Kidney tubule cell (primary cell): ENCODE measurements around the gene ZBTB46.
"Not testable (repeated sequence)": the region's sequence is repeated elsewhere in the genome, so short reads cannot be mapped to it uniquely, and the experiment has no call there.

ENCODE experiments used
- DNase-seq: peaks from one replicate; pipeline ENCODE4 v3.0.0-alpha.2; 2018; ENCODE audit warnings: low spot score

The ZBTB46 gene

DNA sequence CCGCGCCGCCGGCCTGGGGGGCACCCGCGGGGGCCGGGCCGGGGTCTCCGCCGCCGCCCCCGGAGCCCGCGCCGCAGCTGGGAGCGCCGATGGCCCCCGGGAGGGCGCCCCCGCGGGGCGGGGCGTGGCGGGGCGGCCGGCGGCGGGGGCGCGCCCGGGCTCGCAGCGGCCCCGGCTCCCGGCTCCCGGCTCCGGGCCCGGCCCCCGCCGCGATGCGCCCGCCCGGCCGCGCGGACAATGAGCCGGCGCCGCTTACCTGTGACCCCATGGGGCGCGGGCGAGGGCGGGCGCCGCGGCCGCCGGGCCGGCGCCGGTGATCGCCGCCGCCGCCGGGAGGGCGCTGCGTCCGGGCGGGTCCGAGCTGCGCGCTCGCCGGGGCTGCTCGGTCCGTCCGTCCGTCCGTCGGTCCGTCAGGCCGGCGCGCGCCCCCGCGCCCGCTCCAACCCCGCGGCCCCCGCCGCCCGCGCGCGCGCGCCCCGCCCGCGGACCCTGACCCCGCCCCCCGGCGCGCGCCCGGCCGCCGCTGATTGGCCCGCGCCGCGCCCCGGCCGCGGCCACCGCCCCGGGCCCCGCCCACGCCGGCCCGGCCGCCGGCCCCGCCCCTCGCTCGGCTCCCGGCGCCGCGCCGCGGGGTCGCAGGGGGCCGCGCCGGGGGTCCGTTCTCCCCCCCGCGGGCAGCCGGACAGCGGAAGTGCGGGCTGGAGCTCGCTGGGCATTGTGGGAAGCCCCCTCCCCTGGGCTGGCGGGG is at the start of gene ZBTB46:
ZBTB46 (minus strand) TSS at position 424 of the 748 bp plus-strand sequence. CDS start 40,507 bp downstream, outside the sequence.
- peak; percentile 67 for DNase-seq

DNA sequence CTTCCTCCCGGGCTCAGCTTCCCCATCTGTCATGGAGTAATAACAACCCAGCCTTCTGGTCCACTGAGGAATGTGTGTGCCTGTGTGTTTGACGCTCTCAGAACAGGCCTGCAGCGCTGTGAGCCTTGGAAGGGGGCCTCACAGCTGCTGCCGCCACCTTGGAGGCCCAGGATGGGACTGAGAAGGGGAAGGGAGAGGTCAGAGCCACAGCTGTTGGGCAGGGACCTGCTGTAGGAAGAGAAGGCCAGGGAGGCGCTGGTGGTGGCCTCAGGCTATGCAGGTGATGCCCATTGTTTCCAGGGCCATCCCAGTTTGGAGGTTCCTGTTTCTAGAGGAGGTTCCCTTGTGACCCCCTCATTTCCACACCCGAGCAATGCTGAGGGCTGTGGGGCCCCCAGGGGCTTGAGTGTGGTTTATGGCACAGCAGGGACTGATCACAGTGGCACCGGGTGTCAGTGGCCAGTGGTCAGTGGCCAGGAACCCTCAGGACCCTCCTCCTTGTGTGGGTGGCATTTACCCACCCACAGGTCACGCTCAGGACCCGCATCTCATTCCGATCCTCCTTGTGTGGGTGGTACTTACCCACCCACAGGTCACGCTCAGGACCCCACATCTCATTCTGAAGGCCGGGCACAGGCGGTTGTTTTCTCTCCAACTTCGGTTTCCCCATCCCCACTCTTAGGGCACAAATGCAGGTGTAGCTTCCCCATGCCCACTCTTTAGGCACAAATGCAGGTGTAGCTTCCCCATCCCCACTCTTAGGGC is 48.0 kb upstream of the ZBTB46 start:
- no peak for DNase-seq

DNA sequence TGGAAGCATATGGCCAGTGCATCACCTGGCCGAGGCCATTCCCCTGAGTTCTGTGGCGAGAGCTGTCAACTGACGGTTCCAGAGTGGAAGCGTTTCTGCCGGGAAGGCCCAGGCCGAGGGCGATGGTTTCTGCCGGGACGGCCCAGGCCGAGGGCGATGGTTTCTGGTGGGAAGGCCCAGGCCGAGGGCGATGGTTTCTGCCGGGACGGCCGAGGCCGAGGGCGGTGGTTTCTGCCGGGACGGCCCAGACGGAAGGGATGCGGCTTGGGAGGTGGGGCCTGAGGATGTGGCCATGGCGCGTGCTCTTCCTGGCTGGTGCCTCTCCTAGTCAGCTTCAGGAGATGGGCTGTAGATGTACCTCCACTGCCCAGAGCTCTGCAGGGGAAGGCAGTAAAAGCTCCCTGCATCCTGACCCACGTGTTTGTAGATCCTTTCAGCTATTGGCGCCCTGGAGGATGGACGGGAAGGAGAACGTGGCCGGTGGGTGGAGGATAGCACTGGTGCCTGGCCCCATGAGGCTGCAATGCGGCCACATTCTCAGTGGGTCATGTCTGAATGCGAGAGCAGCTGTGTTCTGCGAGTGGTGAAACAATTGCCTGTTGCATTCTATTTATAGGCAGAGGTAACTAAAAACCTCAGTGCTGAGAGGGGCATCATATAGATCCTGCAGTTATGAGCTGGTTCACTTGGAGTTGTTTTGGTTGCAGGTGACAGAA is 46.8 kb upstream of the ZBTB46 start:
- no peak for DNase-seq

GRCh38 chr20:63876489-63877036 is 45.5 kb upstream of the ZBTB46 start:
- DNase-seq, result no peak

GRCh38 chr20:63874241-63874640 is 43.2 kb upstream of the ZBTB46 start:
- DNase-seq, result not testable (repeated sequence)

- peak; percentile 90 for DNase-seq
These were observed 42.5 kb upstream of the ZBTB46 start for GRCh38 chr20:63873477-63873971.

DNA sequence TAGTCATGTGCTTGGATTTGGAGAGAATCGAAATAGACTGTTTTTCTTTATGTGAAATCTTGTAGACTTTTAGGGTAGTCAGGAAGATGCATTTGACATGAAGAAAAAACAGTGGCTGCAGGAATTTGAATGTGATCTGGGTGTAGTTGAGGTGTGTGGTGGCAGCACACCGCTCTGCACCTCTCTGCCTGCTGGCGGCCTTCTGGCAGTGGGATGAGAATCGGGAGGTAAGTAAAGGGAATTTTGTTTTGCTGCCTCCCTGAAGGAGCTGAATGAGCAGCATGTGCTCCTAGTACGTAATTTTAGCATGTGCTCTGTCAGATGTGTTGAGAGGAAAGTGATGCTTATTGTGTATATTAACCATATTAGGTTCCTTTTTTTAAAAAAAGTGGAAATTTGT is 37.2 kb upstream of the ZBTB46 start:
- no peak for DNase-seq

DNA sequence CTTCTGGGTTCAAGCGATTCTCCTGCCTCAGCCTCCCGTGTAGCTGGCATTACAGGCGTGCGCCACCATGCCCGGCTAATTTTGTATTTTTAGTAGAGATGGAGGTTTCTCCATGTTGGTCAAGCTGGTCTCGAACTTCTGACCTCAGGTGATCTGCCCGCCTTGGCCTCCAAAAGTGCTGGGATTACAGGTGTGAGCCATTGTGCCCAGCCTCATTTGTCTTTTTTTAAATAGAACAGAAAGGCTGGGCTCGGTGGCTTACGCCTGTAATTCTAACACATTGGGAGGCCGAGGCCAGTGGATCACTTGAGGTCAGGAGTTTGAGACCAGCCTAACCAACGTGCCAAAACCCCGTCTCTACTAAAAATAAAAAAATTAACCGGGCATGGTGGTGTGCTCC is 36.0 kb upstream of the ZBTB46 start:
- not testable (repeated sequence) for DNase-seq

DNA sequence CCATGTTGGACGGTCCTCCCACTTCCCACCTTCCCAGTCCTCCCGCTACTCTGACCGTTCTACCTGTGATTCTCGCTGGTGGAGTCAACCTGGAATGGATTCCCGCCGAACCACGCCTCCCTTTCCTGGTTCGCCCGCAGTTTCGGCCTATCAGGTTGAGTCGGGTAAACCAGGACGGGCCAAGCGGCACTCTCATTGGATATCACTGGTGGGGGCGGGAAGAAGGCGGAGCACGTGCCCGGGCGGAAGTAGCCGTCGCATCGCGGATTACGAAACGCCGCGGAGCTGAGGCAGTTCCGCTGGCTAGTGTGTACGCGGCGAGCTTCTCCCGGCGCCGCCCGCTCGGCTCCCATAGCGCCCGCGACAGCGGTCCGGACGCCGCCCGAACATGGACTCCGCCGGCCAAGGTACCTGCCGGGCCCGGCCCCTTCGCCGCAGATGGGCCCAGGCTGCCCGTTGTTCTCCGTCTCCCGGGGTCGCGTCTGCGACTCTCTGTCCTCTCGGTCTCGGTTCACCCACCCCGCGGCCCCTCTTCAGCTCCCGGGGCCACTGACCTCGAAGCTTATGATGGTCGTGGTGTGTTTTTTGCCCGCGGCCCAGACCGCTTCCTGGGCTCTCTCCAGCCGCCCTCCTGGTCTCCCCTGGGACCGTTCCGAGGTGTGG is 34.0 kb upstream of the ZBTB46 start, which contains the start of gene TPD52L2:
TPD52L2 (plus strand) TSS at position 293 of the 663 bp plus-strand sequence; CDS start at position 389, 96 bp downstream.
- peak; percentile 99 for DNase-seq

DNA sequence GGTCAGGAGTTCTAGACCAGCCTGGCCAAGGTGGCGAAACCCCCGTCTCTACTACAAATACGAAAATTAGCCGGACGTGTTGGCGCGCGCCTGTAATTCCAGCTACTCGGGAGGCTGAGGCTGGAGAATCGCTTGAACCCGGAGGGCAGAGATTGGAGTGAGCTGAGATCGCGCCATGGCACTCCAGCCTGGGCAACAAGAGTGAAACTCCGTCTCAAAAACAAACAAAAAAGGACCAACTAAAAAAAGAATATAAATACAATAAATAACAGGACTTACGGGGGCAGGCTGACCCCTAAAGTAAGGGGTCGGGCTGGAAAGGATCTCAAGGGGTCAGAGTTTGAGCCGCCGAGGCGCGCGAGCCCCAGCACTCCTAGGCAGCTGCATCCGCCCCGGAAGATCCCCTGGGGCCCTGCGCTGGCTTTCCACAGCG is 33.5 kb upstream of the ZBTB46 start:
- DNase-seq, result no peak

GRCh38 chr20:63863798-63864544 is 32.9 kb upstream of the ZBTB46 start:
- peak; percentile 95 for DNase-seq

GRCh38 chr20:63863021-63863797 is 32.1 kb upstream of the ZBTB46 start:
- no peak for DNase-seq

DNA sequence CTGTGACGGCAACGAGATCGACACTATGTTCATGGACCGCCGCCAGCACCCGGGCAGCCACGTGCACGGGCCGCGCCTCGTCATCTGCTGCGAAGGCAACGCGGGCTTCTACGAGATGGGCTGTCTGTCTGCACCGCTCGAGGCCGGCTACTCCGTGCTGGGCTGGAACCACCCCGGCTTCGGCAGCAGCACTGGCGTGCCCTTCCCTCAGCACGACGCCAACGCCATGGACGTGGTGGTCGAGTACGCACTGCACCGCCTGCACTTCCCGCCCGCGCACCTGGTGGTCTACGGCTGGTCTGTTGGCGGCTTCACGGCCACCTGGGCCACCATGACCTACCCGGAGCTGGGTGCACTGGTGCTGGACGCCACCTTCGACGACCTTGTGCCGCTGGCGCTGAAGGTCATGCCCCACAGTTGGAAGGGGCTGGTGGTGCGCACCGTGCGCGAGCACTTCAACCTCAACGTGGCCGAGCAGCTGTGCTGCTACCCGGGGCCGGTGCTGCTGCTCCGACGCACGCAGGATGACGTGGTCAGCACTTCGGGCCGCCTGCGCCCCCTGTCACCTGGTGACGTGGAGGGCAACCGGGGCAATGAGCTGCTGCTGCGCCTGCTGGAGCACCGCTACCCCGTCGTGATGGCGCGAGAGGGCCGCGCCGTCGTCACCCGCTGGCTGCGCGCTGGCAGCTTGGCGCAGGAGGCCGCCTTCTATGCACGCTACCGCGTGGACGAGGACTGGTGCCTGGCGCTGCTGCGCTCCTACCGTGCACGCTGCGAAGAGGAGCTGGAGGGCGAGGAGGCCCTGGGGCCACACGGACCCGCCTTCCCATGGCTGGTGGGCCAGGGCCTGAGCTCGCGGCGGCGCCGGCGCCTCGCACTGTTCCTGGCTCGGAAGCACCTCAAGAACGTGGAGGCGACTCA is 31.2 kb upstream of the ZBTB46 start:
- DNase-seq, result no peak

DNA sequence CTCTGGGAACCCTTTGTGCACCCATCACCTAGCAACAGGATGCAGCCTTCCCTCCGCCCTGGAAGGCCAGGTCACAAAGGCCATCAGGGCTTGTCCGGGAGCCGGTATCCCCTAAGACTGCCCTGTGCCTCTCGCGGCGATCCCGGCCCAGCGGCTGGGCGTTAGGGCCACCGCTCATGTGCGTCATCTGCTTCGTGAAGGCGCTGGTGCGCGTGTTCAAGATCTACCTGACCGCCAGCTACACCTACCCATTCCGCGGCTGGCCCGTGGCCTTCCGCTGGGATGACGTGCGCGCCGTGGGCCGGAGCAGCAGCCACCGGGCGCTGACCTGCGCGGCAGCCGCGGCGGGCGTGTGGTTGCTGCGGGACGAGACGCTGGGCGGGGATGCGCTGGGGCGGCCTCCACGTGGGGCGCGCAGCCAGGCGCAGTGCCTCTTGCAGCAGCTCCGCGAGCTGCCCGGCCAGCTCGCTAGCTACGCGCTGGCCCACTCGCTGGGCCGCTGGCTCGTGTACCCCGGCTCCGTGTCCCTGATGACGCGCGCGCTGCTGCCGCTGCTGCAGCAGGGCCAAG is 30.4 kb upstream of the ZBTB46 start, which contains the start of gene ABHD16B:
ABHD16B (plus strand) TSS at position 134 of the 570 bp plus-strand sequence; CDS start at position 177, 43 bp downstream.
- no peak for DNase-seq

DNA sequence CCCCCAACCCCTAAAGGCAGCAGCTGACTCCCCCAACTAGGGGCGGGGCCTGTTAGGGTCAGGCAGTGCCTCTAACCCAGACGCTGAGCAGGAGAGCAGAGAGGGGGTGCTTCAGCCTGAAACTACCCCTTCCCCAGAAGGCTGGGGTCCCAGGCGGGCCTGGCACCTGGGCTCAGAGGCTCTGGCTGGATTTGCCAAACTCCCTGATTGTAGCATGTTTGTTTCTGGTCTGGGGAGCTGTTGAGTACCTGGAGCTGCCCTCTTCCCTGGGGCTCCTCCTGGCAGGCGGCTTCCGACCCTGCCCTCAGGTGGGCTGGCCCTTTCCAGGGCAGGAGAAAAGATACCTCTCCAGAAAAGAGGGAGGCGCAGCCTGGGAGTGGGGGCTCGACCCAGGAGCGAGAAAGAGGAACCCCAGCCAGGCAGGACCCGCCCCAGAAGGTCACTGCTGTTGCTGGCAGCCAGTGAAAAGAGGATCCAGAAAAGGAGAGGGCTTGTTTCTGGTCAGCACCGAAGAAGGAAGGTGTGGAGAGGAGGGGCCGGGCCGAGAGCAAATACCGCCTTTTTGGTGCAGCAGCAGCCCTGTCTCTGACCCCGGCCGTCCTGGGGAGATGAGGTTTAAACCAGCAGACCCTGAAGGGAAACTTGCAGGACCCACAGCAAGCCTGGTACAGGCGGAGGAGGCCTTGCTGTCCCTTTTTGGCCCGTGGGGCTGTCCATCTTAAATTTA is 29.4 kb upstream of the ZBTB46 start:
- no peak for DNase-seq

DNA sequence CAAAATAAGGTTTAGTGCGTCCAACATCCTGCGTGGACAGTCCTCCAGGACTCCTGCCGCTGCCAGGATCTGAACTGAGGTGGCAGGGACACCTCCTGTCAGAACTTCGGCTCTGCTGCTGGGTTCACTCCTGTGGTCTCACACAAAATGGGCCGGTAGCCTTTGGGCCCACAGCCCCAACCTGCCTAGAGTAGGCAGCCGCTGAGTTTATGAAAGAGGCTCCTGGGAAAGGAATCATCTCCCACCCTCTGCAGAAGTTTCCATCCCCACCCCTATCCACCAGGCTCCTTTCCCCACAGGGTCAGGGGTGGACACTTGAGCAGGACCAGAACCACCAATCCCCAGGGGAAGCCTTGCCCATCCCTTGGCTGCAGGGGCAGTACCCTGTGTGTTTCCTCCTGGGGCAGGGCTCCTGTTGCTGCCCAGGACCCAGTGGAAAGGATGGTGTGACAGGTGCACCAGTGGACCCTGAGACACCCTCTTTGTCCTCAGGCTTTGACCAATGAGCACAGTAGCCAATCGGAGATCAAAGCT is 28.2 kb upstream of the ZBTB46 start:
- no peak for DNase-seq
